Choroid plexus epithelial cell (primary cell): ENCODE results near the gene SLC5A6.

Source experiments
- DNase-seq: peaks from one replicate; pipeline ENCODE4 v3.0.0-alpha.2; 2010; ENCODE audit warnings: low read depth
- H3K4me3 ChIP-seq: 2 replicates; pipeline ENCODE4 v1.5.1; 2011; ENCODE audit warnings: low read depth, mild to moderate bottlenecking, control low read depth, low read length, moderate library complexity
- TF ChIP-seq, protein P1 (sequence below): conservative IDR thresholded peaks from 2 replicates; pipeline ENCODE4 v1.5.1; 2011; ENCODE audit warnings: low read depth, mild to moderate bottlenecking, control low read depth, inconsistent platforms, low read length, moderate library complexity

SLC5A6 gene

DNA sequence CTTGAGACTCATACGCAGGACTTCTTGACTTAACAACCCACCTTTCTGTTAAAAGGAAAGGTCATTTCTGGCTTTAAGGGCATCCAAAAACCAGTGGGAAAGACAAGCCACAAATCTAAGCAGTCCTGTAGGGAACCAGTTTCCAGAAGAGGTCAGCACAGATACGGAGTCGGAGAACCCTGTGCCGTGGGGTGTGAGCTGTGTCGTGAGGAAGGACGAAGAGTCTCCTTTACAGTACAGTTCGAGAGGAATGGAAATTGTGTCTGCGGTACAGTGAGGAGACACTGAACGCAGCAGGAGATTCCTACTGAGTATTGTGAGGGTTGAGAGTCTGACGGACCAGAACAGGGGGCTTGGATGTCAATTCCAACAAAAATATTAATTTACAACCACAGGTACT lies 33.0 kb upstream of the SLC5A6 start:
- TF ChIP-seq, protein P1, sequence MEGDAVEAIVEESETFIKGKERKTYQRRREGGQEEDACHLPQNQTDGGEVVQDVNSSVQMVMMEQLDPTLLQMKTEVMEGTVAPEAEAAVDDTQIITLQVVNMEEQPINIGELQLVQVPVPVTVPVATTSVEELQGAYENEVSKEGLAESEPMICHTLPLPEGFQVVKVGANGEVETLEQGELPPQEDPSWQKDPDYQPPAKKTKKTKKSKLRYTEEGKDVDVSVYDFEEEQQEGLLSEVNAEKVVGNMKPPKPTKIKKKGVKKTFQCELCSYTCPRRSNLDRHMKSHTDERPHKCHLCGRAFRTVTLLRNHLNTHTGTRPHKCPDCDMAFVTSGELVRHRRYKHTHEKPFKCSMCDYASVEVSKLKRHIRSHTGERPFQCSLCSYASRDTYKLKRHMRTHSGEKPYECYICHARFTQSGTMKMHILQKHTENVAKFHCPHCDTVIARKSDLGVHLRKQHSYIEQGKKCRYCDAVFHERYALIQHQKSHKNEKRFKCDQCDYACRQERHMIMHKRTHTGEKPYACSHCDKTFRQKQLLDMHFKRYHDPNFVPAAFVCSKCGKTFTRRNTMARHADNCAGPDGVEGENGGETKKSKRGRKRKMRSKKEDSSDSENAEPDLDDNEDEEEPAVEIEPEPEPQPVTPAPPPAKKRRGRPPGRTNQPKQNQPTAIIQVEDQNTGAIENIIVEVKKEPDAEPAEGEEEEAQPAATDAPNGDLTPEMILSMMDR, result no peak
- DNase-seq, result no peak
- H3K4me3 ChIP-seq, result no peak overlapping the region

DNA sequence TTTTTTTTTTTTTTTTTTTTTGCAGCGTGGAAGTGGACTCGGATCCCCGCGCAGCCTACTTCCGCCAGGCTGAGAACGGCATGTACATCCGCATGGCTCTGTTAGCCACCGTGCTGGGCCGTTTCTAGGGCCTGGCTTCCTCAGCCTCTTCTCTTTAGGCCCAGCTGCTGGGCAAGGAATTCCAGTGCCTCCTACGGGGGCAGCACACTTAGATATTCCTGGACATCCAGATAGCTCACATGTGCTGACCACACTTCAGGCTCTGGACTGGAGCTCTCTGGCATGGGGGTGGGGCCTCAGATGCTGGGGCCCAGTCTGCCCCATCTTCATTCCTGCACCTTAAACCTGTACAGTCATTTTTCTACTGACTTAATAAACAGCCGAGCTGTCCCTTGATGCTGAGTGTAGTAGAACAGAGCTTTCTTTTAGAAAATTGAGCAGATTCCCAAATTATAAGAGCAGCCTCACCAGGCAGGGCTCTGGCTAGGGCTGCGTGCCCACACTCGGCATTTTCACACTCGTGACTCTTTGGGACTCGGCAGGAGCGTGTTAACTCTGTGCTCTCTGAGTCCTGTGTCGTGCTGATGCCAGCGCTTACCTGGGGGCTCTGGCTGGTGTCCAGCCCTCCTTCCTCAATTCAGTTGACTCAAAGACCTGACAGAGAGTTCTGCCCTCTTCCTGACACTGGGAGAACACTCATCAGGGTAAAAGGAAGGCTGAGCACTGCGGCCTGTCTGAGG lies 31.5 kb upstream of the SLC5A6 start:
- TF ChIP-seq, protein P1, result no peak
- H3K4me3 ChIP-seq, result no peak overlapping the region
- peak; percentile 9 for DNase-seq

DNA sequence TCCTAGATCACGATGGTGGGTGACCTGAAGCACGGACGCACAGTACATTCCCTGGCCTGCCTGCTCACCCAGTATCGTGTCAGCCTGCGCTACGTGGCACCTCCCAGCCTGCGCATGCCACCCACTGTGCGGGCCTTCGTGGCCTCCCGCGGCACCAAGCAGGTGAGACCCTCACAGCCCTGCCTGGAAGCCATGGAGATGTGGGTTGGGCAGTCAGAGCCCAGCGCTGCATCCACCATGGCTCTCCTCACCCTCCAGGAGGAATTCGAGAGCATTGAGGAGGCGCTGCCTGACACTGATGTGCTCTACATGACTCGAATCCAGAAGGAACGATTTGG lies 30.5 kb upstream of the SLC5A6 start:
- no peak for DNase-seq
- TF ChIP-seq, protein P1, result no peak
- H3K4me3 ChIP-seq, result no peak overlapping the region

DNA sequence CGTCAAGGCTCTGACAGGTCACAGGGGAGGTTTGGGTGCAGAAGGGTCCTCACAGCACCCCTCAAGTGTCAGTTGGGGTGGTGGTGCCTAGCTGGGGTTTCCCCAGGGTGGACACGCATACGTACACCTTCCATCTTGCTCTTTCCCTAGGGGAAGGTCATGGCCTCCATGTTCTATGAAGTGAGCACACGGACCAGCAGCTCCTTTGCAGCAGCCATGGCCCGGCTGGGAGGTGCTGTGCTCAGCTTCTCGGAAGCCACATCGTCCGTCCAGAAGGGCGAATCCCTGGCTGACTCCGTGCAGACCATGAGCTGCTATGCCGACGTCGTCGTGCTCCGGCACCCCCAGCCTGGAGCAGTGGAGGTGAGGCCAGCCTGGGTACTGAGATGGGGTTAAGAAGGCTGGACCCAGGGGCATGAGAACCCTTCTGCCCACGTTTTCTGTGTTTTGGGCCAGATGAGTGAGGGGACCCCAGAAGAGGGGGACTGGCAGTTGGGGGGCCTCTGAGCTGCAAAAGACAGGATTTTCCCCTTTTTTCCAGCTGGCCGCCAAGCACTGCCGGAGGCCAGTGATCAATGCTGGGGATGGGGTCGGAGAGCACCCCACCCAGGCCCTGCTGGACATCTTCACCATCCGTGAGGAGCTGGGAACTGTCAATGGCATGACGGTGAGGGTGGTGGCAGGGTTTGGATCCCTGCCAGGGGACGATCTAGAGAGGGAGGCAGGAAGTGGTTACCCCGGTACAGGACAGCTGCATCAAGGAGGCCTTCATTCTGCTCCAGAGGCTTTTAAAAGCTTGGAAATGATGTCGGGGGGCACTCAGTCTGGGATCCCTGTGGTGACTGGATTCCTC lies 29.9 kb upstream of the SLC5A6 start:
- TF ChIP-seq, protein P1, result no peak

DNA sequence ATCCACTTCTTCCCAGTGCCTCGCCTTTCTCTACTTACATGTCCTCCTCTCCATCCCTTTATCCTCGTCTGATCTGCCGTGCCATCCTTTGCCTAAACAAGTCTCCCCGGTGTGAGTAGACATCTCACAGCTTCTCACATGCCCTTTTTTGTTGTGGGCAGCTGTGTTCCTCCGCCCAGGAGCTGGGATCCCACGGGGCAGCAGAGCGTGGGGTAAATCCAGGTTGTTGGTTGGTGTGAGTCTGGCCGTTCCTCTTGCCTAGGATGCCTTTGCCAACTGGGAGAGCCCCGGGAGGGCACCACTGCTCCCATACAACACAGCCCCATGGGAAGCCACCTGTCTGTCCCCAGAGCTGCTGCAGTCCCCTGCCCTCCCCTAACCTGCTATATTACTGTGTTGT lies 28.3 kb upstream of the SLC5A6 start:
- TF ChIP-seq, protein P1, result no peak
- H3K4me3 ChIP-seq, result no peak overlapping the region
- no peak for DNase-seq

More for the DNA sequence above, 29.9 kb upstream of the SLC5A6 start:
- no peak overlapping the region for H3K4me3 ChIP-seq
- DNase-seq, result no peak

DNA sequence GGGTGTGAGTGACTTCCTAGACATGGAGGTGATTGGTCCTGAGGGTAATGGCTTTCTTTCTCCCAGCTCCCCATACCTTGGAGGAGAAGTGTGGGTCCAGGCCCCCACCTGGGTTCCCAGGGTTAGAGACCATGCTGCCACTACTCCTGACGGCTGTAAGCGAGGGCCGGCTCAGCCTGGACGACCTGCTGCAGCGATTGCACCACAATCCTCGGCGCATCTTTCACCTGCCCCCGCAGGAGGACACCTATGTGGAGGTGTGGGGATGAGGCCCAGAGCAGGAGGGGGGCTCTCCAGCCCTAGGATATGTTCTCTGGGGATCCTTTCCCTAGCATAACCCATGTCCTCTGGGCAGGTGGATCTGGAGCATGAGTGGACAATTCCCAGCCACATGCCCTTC lies 26.9 kb upstream of the SLC5A6 start:
- H3K4me3 ChIP-seq, result no peak overlapping the region
- DNase-seq, result no peak
- TF ChIP-seq, protein P1, result no peak
